ENCODE results near the gene TPRN.

GRCh38 chr9:137221095-137221505, 20.6 kb upstream of the TPRN start:
- no peak for TF ChIP-seq CTCF (IDR thresholded peaks at IDR 0.05)
- no peak for TF ChIP-seq POLR2A (IDR thresholded peaks at IDR 0.05)
